GM21786 (cell line): ENCODE results near the gene OLFM4.

Source experiments
- ATAC-seq: cut with Tn5 transposase; IDR thresholded peaks from one replicate; pipeline ENCODE4 v1.9.1; 2021; ENCODE audit not compliant: unreplicated experiment

OLFM4 gene

GRCh38 chr13:53066411-53066810, 37.8 kb downstream of the OLFM4 start:
- ATAC-seq = no peak

GRCh38 chr13:53068585-53069520, 40.2 kb downstream of the OLFM4 start:
- ATAC-seq = no peak

GRCh38 chr13:53069800-53070199, 41.2 kb downstream of the OLFM4 start:
- no peak for ATAC-seq

- no peak for ATAC-seq
Observed at GRCh38 chr13:53073711-53074110, 45.1 kb downstream of the OLFM4 start.

GRCh38 chr13:53074114-53074513, 45.5 kb downstream of the OLFM4 start:
- ATAC-seq = no peak

- ATAC-seq = no peak
Observed at GRCh38 chr13:53075356-53076041, 46.9 kb downstream of the OLFM4 start.

GRCh38 chr13:53079691-53080090, 51.1 kb downstream of the OLFM4 start:
- ATAC-seq = no peak

GRCh38 chr13:53088871-53089270, 60.3 kb downstream of the OLFM4 start:
- ATAC-seq = no peak

GRCh38 chr13:53089951-53090350, 61.3 kb downstream of the OLFM4 start:
- ATAC-seq = no peak

- no peak for ATAC-seq
Observed at GRCh38 chr13:53090461-53090860, 61.8 kb downstream of the OLFM4 start.

GRCh38 chr13:53092931-53093330, 64.3 kb downstream of the OLFM4 start:
- ATAC-seq = no peak

GRCh38 chr13:53098455-53098854, 69.8 kb downstream of the OLFM4 start:
- ATAC-seq = no peak

- ATAC-seq = no peak
Observed at GRCh38 chr13:53100394-53101063, 71.9 kb downstream of the OLFM4 start.
